ENCODE measurements around the gene IRX3. TPM values are rescaled to one million over a fixed set of nuclear protein-coding genes. Genes with fewer than 3 reads are reported as not detected.

Gene IRX3
- total RNA-seq, 4 donors from 2014 or later, result 79.7 to 181 (median 150) TPM

- 62 to 63% methylated on average over 3 of the region's 3 CpGs for WGBS, 2 donors
- peak in 1 of 2 donors; percentile 21 for DNase-seq (ENCODE audit: low spot score in 2 of 2)
- TF ChIP-seq CTCF (IDR thresholded peaks at IDR 0.05) (no peak), POLR2A (IDR thresholded peaks at IDR 0.05) (no peak)
- no peak overlapping the region for H3K4me3 ChIP-seq (ENCODE audit: low read depth, poor library complexity, severe bottlenecking)
- intact Hi-C loops (cut with DNase I; ENCODE audit: low total_unique reads), result no loop called here
Observed at GRCh38 chr16:54326266-54326662, 39.7 kb upstream of the IRX3 start.

- intact Hi-C loops (cut with DNase I; ENCODE audit: low total_unique reads), result no loop called here
- no peak for DNase-seq (ENCODE audit: low spot score in 2 of 2)
- 62 to 65% methylated on average over 5 of the region's 5 CpGs for WGBS, 2 donors
- no peak for TF ChIP-seq POLR2A (IDR thresholded peaks at IDR 0.05)
- no peak for TF ChIP-seq CTCF (IDR thresholded peaks at IDR 0.05)
- no peak overlapping the region for H3K4me3 ChIP-seq (ENCODE audit: low read depth, poor library complexity, severe bottlenecking)
Observed at GRCh38 chr16:54325616-54326265, 39.2 kb upstream of the IRX3 start.

- intact Hi-C loops (cut with DNase I; ENCODE audit: low total_unique reads), result no loop called here
- WGBS, 2 donors, result 100% methylated on average over 2 of the region's 2 CpGs
- no peak for TF ChIP-seq CTCF (IDR thresholded peaks at IDR 0.05)
- no peak for TF ChIP-seq POLR2A (IDR thresholded peaks at IDR 0.05)
Observed at GRCh38 chr16:54324716-54325115, 38.1 kb upstream of the IRX3 start.

GRCh38 chr16:54320697-54321340 is 34.2 kb upstream of the IRX3 start:
- intact Hi-C loops (cut with DNase I; ENCODE audit: low total_unique reads), result no loop called here
- no peak for TF ChIP-seq POLR2A (IDR thresholded peaks at IDR 0.05)
- no peak for TF ChIP-seq CTCF (IDR thresholded peaks at IDR 0.05)
- 79 to 81% methylated on average over 9 of the region's 9 CpGs for WGBS, 2 donors
- no peak overlapping the region for H3K4me3 ChIP-seq (ENCODE audit: low read depth, poor library complexity, severe bottlenecking)
- no peak for DNase-seq (ENCODE audit: low spot score in 2 of 2)

More at GRCh38 chr16:54324716-54325115, 38.1 kb upstream of the IRX3 start:
- no peak overlapping the region for H3K4me3 ChIP-seq (ENCODE audit: low read depth, poor library complexity, severe bottlenecking)
- DNase-seq (ENCODE audit: low spot score in 2 of 2), result no peak

- intact Hi-C loops (cut with DNase I; ENCODE audit: low total_unique reads), result no loop called here
- DNase-seq (ENCODE audit: low spot score in 2 of 2), result no peak
- WGBS, 2 donors, result 90 to 100% methylated on average over 1 of the region's 1 CpG
- TF ChIP-seq POLR2A (IDR thresholded peaks at IDR 0.05) (no peak), CTCF (IDR thresholded peaks at IDR 0.05) (no peak)
- no peak overlapping the region for H3K4me3 ChIP-seq (ENCODE audit: low read depth, poor library complexity, severe bottlenecking)
Observed at GRCh38 chr16:54318941-54319340, 32.4 kb upstream of the IRX3 start.

All from lower leg skin (tissue), 4 donors.